GM18873 (cell line): ENCODE data around the gene TRIP4.
"Not testable (repeated sequence)": the region's sequence is repeated elsewhere in the genome, so short reads cannot be mapped to it uniquely, and the experiment has no call there.

Experiments
- ATAC-seq: cut with Tn5 transposase; IDR thresholded peaks from one replicate; pipeline ENCODE4 v1.9.1; 2021; ENCODE audit warnings: mild to moderate bottlenecking, moderate library complexity, moderate number of reproducible peaks; ENCODE audit not compliant: unreplicated experiment, low FRiP score

Gene TRIP4

GRCh38 chr15:64478863-64479262 lies 91.2 kb downstream of the TRIP4 start:
- ATAC-seq = no peak

- ATAC-seq = no peak
Measured at GRCh38 chr15:64480891-64481290, 93.3 kb downstream of the TRIP4 start.

- no peak for ATAC-seq
Measured at GRCh38 chr15:64483749-64484148, 96.1 kb downstream of the TRIP4 start.

- ATAC-seq = no peak
Measured at GRCh38 chr15:64485796-64486195, 98.2 kb downstream of the TRIP4 start.

GRCh38 chr15:64490598-64491259 lies 103.1 kb downstream of the TRIP4 start:
- no peak for ATAC-seq

GRCh38 chr15:64493641-64494040 lies 106.0 kb downstream of the TRIP4 start:
- ATAC-seq = no peak

- ATAC-seq = not testable (repeated sequence)
Measured at GRCh38 chr15:64495968-64496367, 108.3 kb downstream of the TRIP4 start.

- no peak for ATAC-seq
Measured at GRCh38 chr15:64500695-64501395, 113.2 kb downstream of the TRIP4 start.

- no peak for ATAC-seq
Measured at GRCh38 chr15:64501396-64501715, 113.7 kb downstream of the TRIP4 start.

- ATAC-seq = no peak
Measured at GRCh38 chr15:64502151-64502550, 114.5 kb downstream of the TRIP4 start.

GRCh38 chr15:64502551-64502950 lies 114.9 kb downstream of the TRIP4 start:
- no peak for ATAC-seq

GRCh38 chr15:64503197-64503596 lies 115.6 kb downstream of the TRIP4 start:
- ATAC-seq = no peak

GRCh38 chr15:64503640-64504039 lies 116.0 kb downstream of the TRIP4 start:
- ATAC-seq = no peak
